ENCODE data around the gene THEM5.

The THEM5 gene

GRCh38 chr1:151864411-151864810 lies 10.9 kb upstream of the THEM5 start:
- TF ChIP-seq CTCF (IDR thresholded peaks at IDR 0.05; ENCODE audit: control insufficient read depth, extremely low read depth, insufficient read depth): no peak

GRCh38 chr1:151862604-151863003 lies 9.1 kb upstream of the THEM5 start:
- TF ChIP-seq CTCF (IDR thresholded peaks at IDR 0.05; ENCODE audit: control insufficient read depth, extremely low read depth, insufficient read depth): no peak

More at GRCh38 chr1:151864411-151864810, 10.9 kb upstream of the THEM5 start:
- no peak overlapping the region for H3K4me3 ChIP-seq (ENCODE audit: low read depth, low read length)
- DNase-seq (ENCODE audit: low read depth): no peak

GRCh38 chr1:151860504-151861187 lies 7.1 kb upstream of the THEM5 start:
- TF ChIP-seq CTCF (IDR thresholded peaks at IDR 0.05; ENCODE audit: control insufficient read depth, extremely low read depth, insufficient read depth): no peak
- DNase-seq (ENCODE audit: low read depth): no peak
- H3K4me3 ChIP-seq (ENCODE audit: low read depth, low read length): no peak overlapping the region

More at GRCh38 chr1:151862604-151863003, 9.1 kb upstream of the THEM5 start:
- no peak overlapping the region for H3K4me3 ChIP-seq (ENCODE audit: low read depth, low read length)
- no peak for DNase-seq (ENCODE audit: low read depth)

GRCh38 chr1:151859891-151860293 lies 6.4 kb upstream of the THEM5 start:
- DNase-seq (ENCODE audit: low read depth): no peak
- no peak overlapping the region for H3K4me3 ChIP-seq (ENCODE audit: low read depth, low read length)
- TF ChIP-seq CTCF (IDR thresholded peaks at IDR 0.05; ENCODE audit: control insufficient read depth, extremely low read depth, insufficient read depth): no peak

- no peak for DNase-seq (ENCODE audit: low read depth)
- TF ChIP-seq CTCF (IDR thresholded peaks at IDR 0.05; ENCODE audit: control insufficient read depth, extremely low read depth, insufficient read depth): no peak
- H3K4me3 ChIP-seq (ENCODE audit: low read depth, low read length): no peak overlapping the region
These were observed 5.6 kb upstream of the THEM5 start for GRCh38 chr1:151858886-151859665.

GRCh38 chr1:151858030-151858746 lies 4.7 kb upstream of the THEM5 start:
- no peak for DNase-seq (ENCODE audit: low read depth)
- no peak for TF ChIP-seq CTCF (IDR thresholded peaks at IDR 0.05; ENCODE audit: control insufficient read depth, extremely low read depth, insufficient read depth)
- H3K4me3 ChIP-seq (ENCODE audit: low read depth, low read length): no peak overlapping the region
